ENCODE results near the gene DDIT4.

DDIT4 gene

DNA sequence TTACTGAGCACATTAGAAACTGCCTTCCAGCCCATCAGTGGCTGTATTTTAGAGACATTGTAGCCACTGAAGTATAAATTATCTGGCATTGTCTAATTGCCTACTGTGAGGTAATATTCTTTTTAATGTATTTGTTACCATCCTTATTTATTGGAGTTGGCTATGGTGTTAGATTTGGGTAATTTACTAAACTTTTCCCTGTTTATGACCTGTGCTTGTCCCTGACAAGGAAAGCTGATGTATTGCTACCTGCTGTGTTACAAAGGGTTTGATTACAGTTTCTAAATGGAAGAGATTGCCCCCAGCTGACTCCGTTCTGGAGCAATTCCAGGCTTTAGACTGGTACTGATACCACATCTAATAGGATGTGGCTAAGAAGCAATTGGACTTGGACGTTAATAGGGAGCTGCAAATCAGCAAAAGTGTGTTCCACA is 45.4 kb upstream of the DDIT4 start:
- Histone ChIP-seq H3K27me3 (ENCODE audit: insufficient read depth, poor library complexity, severe bottlenecking) (no peaks in the 10 kb centered on the region), H3K27ac (replicated peaks) (no peak overlapping the region), H3K4me3 (replicated peaks; ENCODE audit: insufficient read depth, low read length) (no peak overlapping the region)
- DNase-seq (ENCODE audit: low read depth in 1 of 2, low spot score in 1 of 2): no peak
- TF ChIP-seq SPI1 (IDR thresholded peaks at IDR 0.05; ENCODE audit: borderline replicate concordance, low read depth) (no peak), POLR2AphosphoS5 (IDR thresholded peaks at IDR 0.05; ENCODE audit: low read depth) (no peak), GABPA (IDR thresholded peaks at IDR 0.05; ENCODE audit: low read depth) (no peak)
- TF ChIP-seq, protein P1, sequence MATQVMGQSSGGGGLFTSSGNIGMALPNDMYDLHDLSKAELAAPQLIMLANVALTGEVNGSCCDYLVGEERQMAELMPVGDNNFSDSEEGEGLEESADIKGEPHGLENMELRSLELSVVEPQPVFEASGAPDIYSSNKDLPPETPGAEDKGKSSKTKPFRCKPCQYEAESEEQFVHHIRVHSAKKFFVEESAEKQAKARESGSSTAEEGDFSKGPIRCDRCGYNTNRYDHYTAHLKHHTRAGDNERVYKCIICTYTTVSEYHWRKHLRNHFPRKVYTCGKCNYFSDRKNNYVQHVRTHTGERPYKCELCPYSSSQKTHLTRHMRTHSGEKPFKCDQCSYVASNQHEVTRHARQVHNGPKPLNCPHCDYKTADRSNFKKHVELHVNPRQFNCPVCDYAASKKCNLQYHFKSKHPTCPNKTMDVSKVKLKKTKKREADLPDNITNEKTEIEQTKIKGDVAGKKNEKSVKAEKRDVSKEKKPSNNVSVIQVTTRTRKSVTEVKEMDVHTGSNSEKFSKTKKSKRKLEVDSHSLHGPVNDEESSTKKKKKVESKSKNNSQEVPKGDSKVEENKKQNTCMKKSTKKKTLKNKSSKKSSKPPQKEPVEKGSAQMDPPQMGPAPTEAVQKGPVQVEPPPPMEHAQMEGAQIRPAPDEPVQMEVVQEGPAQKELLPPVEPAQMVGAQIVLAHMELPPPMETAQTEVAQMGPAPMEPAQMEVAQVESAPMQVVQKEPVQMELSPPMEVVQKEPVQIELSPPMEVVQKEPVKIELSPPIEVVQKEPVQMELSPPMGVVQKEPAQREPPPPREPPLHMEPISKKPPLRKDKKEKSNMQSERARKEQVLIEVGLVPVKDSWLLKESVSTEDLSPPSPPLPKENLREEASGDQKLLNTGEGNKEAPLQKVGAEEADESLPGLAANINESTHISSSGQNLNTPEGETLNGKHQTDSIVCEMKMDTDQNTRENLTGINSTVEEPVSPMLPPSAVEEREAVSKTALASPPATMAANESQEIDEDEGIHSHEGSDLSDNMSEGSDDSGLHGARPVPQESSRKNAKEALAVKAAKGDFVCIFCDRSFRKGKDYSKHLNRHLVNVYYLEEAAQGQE (IDR thresholded peaks at IDR 0.05; ENCODE audit: insufficient replicate concordance, low read depth): no peak
- TF ChIP-seq, protein P2, sequence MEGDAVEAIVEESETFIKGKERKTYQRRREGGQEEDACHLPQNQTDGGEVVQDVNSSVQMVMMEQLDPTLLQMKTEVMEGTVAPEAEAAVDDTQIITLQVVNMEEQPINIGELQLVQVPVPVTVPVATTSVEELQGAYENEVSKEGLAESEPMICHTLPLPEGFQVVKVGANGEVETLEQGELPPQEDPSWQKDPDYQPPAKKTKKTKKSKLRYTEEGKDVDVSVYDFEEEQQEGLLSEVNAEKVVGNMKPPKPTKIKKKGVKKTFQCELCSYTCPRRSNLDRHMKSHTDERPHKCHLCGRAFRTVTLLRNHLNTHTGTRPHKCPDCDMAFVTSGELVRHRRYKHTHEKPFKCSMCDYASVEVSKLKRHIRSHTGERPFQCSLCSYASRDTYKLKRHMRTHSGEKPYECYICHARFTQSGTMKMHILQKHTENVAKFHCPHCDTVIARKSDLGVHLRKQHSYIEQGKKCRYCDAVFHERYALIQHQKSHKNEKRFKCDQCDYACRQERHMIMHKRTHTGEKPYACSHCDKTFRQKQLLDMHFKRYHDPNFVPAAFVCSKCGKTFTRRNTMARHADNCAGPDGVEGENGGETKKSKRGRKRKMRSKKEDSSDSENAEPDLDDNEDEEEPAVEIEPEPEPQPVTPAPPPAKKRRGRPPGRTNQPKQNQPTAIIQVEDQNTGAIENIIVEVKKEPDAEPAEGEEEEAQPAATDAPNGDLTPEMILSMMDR (IDR thresholded peaks at IDR 0.05; ENCODE audit: insufficient read depth, low read length): no peak

DNA sequence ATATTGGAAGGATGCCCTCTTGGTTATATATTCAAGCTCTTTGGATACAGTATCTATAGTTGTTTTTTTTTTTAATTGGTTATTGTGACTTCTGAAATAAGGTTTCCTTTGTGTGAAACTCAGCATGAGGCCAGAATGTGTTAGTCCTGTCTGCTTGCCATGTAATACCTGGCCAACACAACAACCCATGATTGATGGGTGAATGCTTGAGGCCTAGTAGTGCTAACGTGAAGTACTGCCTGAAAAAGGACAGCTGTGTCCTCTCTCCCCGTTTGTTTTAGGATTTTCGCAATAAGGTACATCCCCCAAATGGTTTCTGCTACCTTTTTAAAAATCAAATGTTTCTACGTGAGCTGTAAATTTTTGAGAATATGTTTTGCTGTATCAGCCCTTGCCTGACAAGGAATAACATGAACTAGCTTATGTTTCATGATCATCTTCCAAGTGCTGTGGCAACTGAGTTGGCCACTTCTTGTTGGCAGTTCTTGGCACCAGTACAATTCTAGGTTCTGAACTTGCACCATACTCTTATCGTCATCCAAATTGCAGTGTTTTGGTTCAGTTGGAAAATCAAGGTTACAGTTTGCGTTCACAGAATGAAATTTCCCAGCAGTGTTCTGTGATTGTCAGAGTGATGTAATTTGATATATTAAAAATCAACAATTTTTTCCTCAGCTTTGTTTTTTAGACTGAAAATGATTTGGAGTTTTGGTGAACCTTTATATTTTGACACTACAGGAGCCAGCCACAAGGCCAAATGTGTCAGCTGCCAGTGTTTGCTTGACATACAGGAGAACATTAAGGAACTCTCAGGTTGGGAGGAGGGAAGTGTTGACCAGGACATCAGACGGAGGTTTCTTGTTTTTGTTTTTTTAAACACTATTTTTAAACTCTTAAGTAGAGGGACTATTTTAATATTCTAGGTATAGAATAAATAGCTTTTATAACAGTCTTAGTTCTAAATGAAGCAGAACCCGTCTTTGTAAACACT is 44.2 kb upstream of the DDIT4 start:
- DNase-seq (ENCODE audit: low read depth in 1 of 2, low spot score in 1 of 2): no peak
- Histone ChIP-seq H3K27me3 (ENCODE audit: insufficient read depth, poor library complexity, severe bottlenecking) (no peaks in the 10 kb centered on the region), H3K4me3 (replicated peaks; ENCODE audit: insufficient read depth, low read length) (no peak overlapping the region), H3K27ac (replicated peaks) (no peak overlapping the region)
- TF ChIP-seq, protein P1 (IDR thresholded peaks at IDR 0.05; ENCODE audit: insufficient replicate concordance, low read depth): no peak
- TF ChIP-seq, protein P2 (IDR thresholded peaks at IDR 0.05; ENCODE audit: insufficient read depth, low read length): no peak
- TF ChIP-seq GABPA (IDR thresholded peaks at IDR 0.05; ENCODE audit: low read depth): no peak
- TF ChIP-seq SPI1 (IDR thresholded peaks at IDR 0.05; ENCODE audit: borderline replicate concordance, low read depth): no peak
- TF ChIP-seq POLR2AphosphoS5 (IDR thresholded peaks at IDR 0.05; ENCODE audit: low read depth): no peak

- TF ChIP-seq, protein P1 (IDR thresholded peaks at IDR 0.05; ENCODE audit: insufficient replicate concordance, low read depth): no peak
- TF ChIP-seq GABPA (IDR thresholded peaks at IDR 0.05; ENCODE audit: low read depth) (no peak), SPI1 (IDR thresholded peaks at IDR 0.05; ENCODE audit: borderline replicate concordance, low read depth) (no peak), POLR2AphosphoS5 (IDR thresholded peaks at IDR 0.05; ENCODE audit: low read depth) (no peak)
- TF ChIP-seq, protein P2 (IDR thresholded peaks at IDR 0.05; ENCODE audit: insufficient read depth, low read length): no peak
- Histone ChIP-seq H3K4me3 (replicated peaks; ENCODE audit: insufficient read depth, low read length) (no peak overlapping the region), H3K27me3 (ENCODE audit: insufficient read depth, poor library complexity, severe bottlenecking) (no peaks in the 10 kb centered on the region), H3K27ac (replicated peaks) (no peak overlapping the region; the same call in 1 of the 2 replicates)
- DNase-seq (ENCODE audit: low read depth in 1 of 2, low spot score in 1 of 2): no peak
These were observed 40.1 kb upstream of the DDIT4 start for GRCh38 chr10:72233621-72234020.

Data from HL-60 (cell line).